SH-SY5Y (cell line): ENCODE results near the gene FREY1.

ENCODE experiments used
- GATA2 ChIP-seq: IDR thresholded peaks from 2 replicates; pipeline ENCODE4 v1.6.1; 2011; ENCODE audit warnings: mild to moderate bottlenecking, low read depth, low read length
- GATA3 ChIP-seq: IDR thresholded peaks from 2 replicates; pipeline ENCODE4 v1.6.1; 2011; ENCODE audit warnings: low read depth, mild to moderate bottlenecking, low read length, moderate library complexity

DNA sequence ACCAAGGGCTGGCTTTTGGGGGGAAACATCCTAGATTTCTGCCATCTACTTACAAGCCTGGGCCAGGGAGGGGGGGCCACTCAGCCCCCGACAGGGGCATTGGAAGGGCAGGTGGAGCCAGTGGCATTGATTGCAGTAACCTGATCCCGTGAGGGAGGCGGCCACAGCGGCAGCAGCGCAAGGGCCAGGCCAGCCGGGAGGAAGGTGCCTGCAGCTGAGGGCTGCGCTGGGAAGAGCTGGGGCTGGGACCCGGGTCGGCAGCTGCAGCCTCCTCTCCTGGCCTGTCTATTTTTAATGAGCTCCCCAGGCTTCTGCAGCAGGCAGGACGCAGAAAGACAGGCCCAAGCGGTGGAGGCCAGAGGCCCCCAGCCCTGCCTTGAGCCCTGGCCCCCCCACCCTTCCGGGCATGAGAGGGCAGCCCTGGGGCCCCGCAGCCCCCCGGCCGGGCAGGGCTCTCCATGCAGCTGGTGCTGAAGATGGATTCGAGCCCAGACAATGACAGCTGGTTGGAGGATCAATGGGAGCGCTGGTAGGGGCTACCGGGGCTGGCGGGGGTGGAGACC, 10.6 kb downstream of the FREY1 start:
- TF ChIP-seq GATA3: no peak
- no peak for TF ChIP-seq GATA2
